K562 (cell line): ENCODE data around the gene CDK14. TPM values are rescaled to one million over a fixed set of nuclear protein-coding genes. Genes with fewer than 3 reads are reported as not detected.

Experiments
- FOSL1 ChIP-seq: fragments of 200-800 bp; sonication (Bioruptor generic); conservative IDR thresholded peaks from 2 replicates; pipeline ENCODE4 v1.6.1; 2016; ENCODE audit warnings: missing genetic modification characterization, missing compliant biosample characterization
- POU5F1 ChIP-seq: fragments of 150-350 bp; IDR thresholded peaks from 2 replicates; pipeline ENCODE4 v1.6.1; 2014; ENCODE audit warnings: borderline replicate concordance, low read length, low read depth, mild to moderate bottlenecking; ENCODE audit not compliant: partially characterized antibody
- SMARCB1 ChIP-seq: IDR thresholded peaks from 2 replicates; pipeline ENCODE4 v1.6.1; 2011; ENCODE audit warnings: improper control_type of control experiment, low read depth; ENCODE audit not compliant: insufficient read length
- VEZF1 ChIP-seq: fragments of 200-800 bp; sonication (Bioruptor generic); IDR thresholded peaks from 2 replicates; pipeline ENCODE4 v1.6.1; 2017; ENCODE audit warnings: missing genetic modification characterization, missing compliant biosample characterization
- ZFP30 ChIP-seq: fragments of 250-450 bp; sonication (Bioruptor Pico); IDR thresholded peaks from 2 replicates; pipeline ENCODE4 v1.8.0; 2022; ENCODE audit warnings: moderate library complexity, mild to moderate bottlenecking, inconsistent platforms, borderline replicate concordance
- polyA plus RNA-seq, 8 experiments: library from polyadenylated mRNA; depleted of rRNA in 4 of 8; stranded (reverse) in 5 of 8; unstranded in 3 of 8; fragments of >200 nt; fragmentation: Nextera tagmentation in 2 of 8; fragmentation: Illumina TruSeq in 1 of 8; extraction: Ambion mirVana in 2 of 8; extraction: Trizol in 1 of 8; gene quantifications; 2 replicates each; pipeline versions ENCODE4 v1.2.1 to v1.2.3, GENCODE V29; 2011 to 2014; ENCODE audit warnings: inconsistent platforms in 1 of 8, missing spikeins in 1 of 8
- total RNA-seq, 7 experiments: library from RNA; depleted of rRNA in 6 of 7; stranded (reverse); fragments of >200 nt in 6 of 7; fragmentation: Illumina TruSeq in 2 of 7; extraction: Trizol in 2 of 7; gene quantifications; 2 replicates each; pipeline versions ENCODE4 v1.2.1 to v1.2.3, GENCODE V29; 2011 to 2021; ENCODE audit warnings: low replicate concordance in 1 of 7
- TF ChIP-seq, protein P1 (sequence below): IDR thresholded peaks from 2 replicates; pipeline ENCODE4 v1.6.1; 2014; ENCODE audit warnings: antibody characterized with exemption
- TF ChIP-seq, protein P2 (sequence below), 3 experiments: fragments of 200-800 bp in 1 of 3; fragments of 250-450 bp in 1 of 3; fragments of 450-650 bp in 1 of 3; sonication (Bioruptor Pico) in 1 of 3; sonication (Bioruptor generic) in 1 of 3; formaldehyde crosslinking in 1 of 3; IDR thresholded peaks; 2 replicates each; pipeline versions ENCODE4 v1.6.1 to v1.8.0; 2016 to 2022; ENCODE audit warnings: mild to moderate bottlenecking in 2 of 3, missing genetic modification characterization in 2 of 3, missing compliant biosample characterization in 1 of 3, moderate library complexity in 1 of 3

CDK14 gene
- total and polyA plus RNA-seq, 9 of the 15 experiments (the other 6 are each of a cell fraction or from before 2014, with no cell fraction given): 0.03 to 0.91 (median 0.16) TPM

DNA sequence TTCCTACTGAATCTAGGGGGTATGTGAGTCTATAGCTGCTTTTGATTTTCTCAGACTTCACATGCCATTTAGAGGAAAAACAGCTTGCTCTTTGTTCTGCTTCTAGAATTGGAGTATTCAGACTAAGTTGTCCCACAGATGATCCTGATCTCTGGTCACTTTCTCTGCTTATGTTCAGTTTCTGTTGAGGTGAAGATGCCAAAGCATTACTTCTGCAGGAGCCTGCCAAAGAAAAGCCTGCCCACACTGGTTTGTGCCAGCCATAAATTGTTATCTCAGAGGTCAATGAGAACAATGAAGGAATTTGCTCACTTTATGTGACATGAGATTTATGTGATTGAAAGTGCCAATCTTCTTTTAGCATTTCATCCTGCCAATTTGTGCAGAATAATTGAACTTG lies 163.6 kb downstream of the CDK14 start (continued):
- TF ChIP-seq POU5F1 (no peak), FOSL1 (tag) (no peak), VEZF1 (no peak), ZFP30 (CRISPR knock-in tag) (no peak), SMARCB1 (no peak)
- TF ChIP-seq, protein P1, sequence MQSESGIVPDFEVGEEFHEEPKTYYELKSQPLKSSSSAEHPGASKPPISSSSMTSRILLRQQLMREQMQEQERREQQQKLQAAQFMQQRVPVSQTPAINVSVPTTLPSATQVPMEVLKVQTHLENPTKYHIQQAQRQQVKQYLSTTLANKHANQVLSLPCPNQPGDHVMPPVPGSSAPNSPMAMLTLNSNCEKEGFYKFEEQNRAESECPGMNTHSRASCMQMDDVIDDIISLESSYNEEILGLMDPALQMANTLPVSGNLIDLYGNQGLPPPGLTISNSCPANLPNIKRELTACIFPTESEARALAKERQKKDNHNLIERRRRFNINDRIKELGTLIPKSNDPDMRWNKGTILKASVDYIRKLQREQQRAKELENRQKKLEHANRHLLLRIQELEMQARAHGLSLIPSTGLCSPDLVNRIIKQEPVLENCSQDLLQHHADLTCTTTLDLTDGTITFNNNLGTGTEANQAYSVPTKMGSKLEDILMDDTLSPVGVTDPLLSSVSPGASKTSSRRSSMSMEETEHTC: no peak
- TF ChIP-seq, protein P2, sequence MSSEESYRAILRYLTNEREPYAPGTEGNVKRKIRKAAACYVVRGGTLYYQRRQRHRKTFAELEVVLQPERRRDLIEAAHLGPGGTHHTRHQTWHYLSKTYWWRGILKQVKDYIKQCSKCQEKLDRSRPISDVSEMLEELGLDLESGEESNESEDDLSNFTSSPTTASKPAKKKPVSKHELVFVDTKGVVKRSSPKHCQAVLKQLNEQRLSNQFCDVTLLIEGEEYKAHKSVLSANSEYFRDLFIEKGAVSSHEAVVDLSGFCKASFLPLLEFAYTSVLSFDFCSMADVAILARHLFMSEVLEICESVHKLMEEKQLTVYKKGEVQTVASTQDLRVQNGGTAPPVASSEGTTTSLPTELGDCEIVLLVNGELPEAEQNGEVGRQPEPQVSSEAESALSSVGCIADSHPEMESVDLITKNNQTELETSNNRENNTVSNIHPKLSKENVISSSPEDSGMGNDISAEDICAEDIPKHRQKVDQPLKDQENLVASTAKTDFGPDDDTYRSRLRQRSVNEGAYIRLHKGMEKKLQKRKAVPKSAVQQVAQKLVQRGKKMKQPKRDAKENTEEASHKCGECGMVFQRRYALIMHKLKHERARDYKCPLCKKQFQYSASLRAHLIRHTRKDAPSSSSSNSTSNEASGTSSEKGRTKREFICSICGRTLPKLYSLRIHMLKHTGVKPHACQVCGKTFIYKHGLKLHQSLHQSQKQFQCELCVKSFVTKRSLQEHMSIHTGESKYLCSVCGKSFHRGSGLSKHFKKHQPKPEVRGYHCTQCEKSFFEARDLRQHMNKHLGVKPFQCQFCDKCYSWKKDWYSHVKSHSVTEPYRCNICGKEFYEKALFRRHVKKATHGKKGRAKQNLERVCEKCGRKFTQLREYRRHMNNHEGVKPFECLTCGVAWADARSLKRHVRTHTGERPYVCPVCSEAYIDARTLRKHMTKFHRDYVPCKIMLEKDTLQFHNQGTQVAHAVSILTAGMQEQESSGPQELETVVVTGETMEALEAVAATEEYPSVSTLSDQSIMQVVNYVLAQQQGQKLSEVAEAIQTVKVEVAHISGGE (CRISPR knock-in tag; IDR thresholded peaks at IDR 0.05): no peak
- TF ChIP-seq, all 486 proteins: peak for 0
